Limb (tissue), 2 donors: Measurements from ENCODE around the gene GFI1.
"Not testable (repeated sequence)": the region's sequence is repeated elsewhere in the genome, so short reads cannot be mapped to it uniquely, and the experiment has no call there.

Experiments
- DNase-seq, 2 donors: peaks; one replicate each; pipeline ENCODE4 v3.0.0-alpha.2; 2016; ENCODE audit errors: extremely low spot score in 2 of 2

Gene GFI1

GRCh38 chr1:92465256-92465647, 21.5 kb downstream of the GFI1 start:
- no peak for DNase-seq

- no peak for DNase-seq
Observed at GRCh38 chr1:92464588-92465255, 22.0 kb downstream of the GFI1 start.

- no peak for DNase-seq
Observed at GRCh38 chr1:92461364-92462097, 25.2 kb downstream of the GFI1 start.

- no peak for DNase-seq
Observed at GRCh38 chr1:92459871-92460320, 26.8 kb downstream of the GFI1 start.

- DNase-seq: no peak
Observed at GRCh38 chr1:92458146-92458545, 28.6 kb downstream of the GFI1 start.

- DNase-seq: no peak
Observed at GRCh38 chr1:92447976-92448375, 38.7 kb downstream of the GFI1 start.

GRCh38 chr1:92447033-92447681, 39.6 kb downstream of the GFI1 start:
- DNase-seq: no peak

GRCh38 chr1:92446546-92446945, 40.2 kb downstream of the GFI1 start:
- DNase-seq: no peak

GRCh38 chr1:92445865-92446264, 40.9 kb downstream of the GFI1 start:
- no peak for DNase-seq

GRCh38 chr1:92444351-92444750, 42.4 kb downstream of the GFI1 start:
- no peak for DNase-seq

GRCh38 chr1:92443893-92444292, 42.8 kb downstream of the GFI1 start:
- DNase-seq: no peak

- no peak for DNase-seq
Observed at GRCh38 chr1:92442351-92442750, 44.4 kb downstream of the GFI1 start.

- DNase-seq: peak in 1 of 2 donors; percentile 51
Observed at GRCh38 chr1:92441697-92442342, 44.9 kb downstream of the GFI1 start.

GRCh38 chr1:92441316-92441696, 45.4 kb downstream of the GFI1 start:
- no peak for DNase-seq

- DNase-seq: no peak
Observed at GRCh38 chr1:92439291-92439690, 47.4 kb downstream of the GFI1 start.

GRCh38 chr1:92434572-92434971, 52.2 kb downstream of the GFI1 start:
- not testable (repeated sequence) for DNase-seq

GRCh38 chr1:92430030-92430429, 56.7 kb downstream of the GFI1 start:
- no peak for DNase-seq

- no peak for DNase-seq
Observed at GRCh38 chr1:92425617-92426016, 61.1 kb downstream of the GFI1 start.
